Measurements from ENCODE around the gene SH3RF1. TPM values are rescaled to one million over a fixed set of nuclear protein-coding genes. Genes with fewer than 3 reads are reported as not detected.

Gene SH3RF1
- total and polyA plus RNA-seq, 2 of the 8 experiments (the other 6 are each of a cell fraction or from before 2014, with no cell fraction given) = 6.9 to 15.1 TPM

GRCh38 chr4:169184236-169184635 lies 86.5 kb downstream of the SH3RF1 start:
- FAIRE-seq (no peak), DNase-seq (ENCODE audit: low read depth in 1 of 2, low spot score in 2 of 2) (no peak)
- ChIA-PET POLR2A (ENCODE audit: partially characterized antibody) (interaction anchor here (0.6 kb wide), 1 partner anchor 21 kb away, joined by 4 read pairs; no protein-coding TSS in a partner anchor), CTCF (ENCODE audit: partially characterized antibody) (interaction anchor here (0.6 to 0.9 kb wide), 2 partner anchors 10 to 302 kb away, joined by 3 read pairs; no protein-coding TSS in a partner anchor)
- H3K4me3 ChIP-seq (ENCODE audit: extremely low read depth in 1 of 4, insufficient read depth in 2 of 4, low read depth in 3 of 4, low read length in 4 of 4) = no peak overlapping the region
- no peak overlapping the region for H3K27ac ChIP-seq (ENCODE audit: low read depth, low read length)
- no peak overlapping the region for H3K18ac ChIP-seq (ENCODE audit: extremely low read depth, low read length)
- no peak overlapping the region for H3K23ac ChIP-seq (ENCODE audit: insufficient read length)
- no peak overlapping the region for H3K4me2 ChIP-seq (ENCODE audit: insufficient read depth in 1 of 2, low read depth in 2 of 2, low read length in 2 of 2)
- no peak overlapping the region for H2AFZ ChIP-seq (ENCODE audit: low read length)
- no peaks in the 10 kb centered on the region for H3K36me3 ChIP-seq (ENCODE audit: control insufficient read depth in 2 of 4, insufficient read depth in 4 of 4, low read length in 3 of 4)
- 0 out of 4 replicates have a peak, but pooled peaks cover 0 to under 1% of the 10 kb centered on the region in 2 experiments for H3K79me2 ChIP-seq (ENCODE audit: control insufficient read depth in 1 of 2, insufficient read depth in 2 of 2, low read length in 2 of 2)
- H3K9me3 ChIP-seq (ENCODE audit: insufficient read depth in 2 of 2, low read depth in 1 of 2, low read length in 1 of 2) = no peaks in the 10 kb centered on the region
- H3K23me2 ChIP-seq (ENCODE audit: low read depth, low read length) = no peaks in the 10 kb centered on the region
- no peak overlapping the region for H2BK12ac ChIP-seq (ENCODE audit: low read depth, low read length)
- no peak overlapping the region for H2BK20ac ChIP-seq (ENCODE audit: low read length)
- no peak overlapping the region for H4K91ac ChIP-seq (replicated peaks; ENCODE audit: insufficient read length, low read length)
- no peak overlapping the region for H3K4ac ChIP-seq (replicated peaks; ENCODE audit: insufficient read length, low read depth, low read length)
- no peak overlapping the region for H2BK120ac ChIP-seq (replicated peaks; ENCODE audit: low read depth, low read length)
- H4K20me1 ChIP-seq (replicated peaks in 1 of 2; ENCODE audit: control insufficient read depth in 1 of 2, insufficient read depth in 2 of 2, low read length in 2 of 2) = no peaks in the 10 kb centered on the region
- 88% methylated on average over 3 of the region's 3 CpGs; no CpG with 5 or more reads in 1 of the 2 experiments for WGBS, 2 experiments (ENCODE audit: extremely low coverage in 1 of 2, insufficient coverage in 1 of 2, insufficient read length in 1 of 2, insufficient replicate concordance in 2 of 2, low coverage in 1 of 2, low lambda C conversion rate in 2 of 2, missing lambda C conversion rate in 1 of 2)
- H3K27me3 ChIP-seq (replicated peaks in 1 of 4; ENCODE audit: control insufficient read depth in 3 of 4, extremely low read depth in 1 of 4, insufficient read depth in 3 of 4, low read length in 3 of 4) = no peaks in the 10 kb centered on the region
- H3K9ac ChIP-seq (replicated peaks in 1 of 4; ENCODE audit: extremely low read depth in 1 of 4, low read depth in 3 of 4, low read length in 3 of 4) = no peak overlapping the region
- H2BK5ac ChIP-seq (ENCODE audit: low read depth, low read length) = no peak overlapping the region
- no peak overlapping the region for H4K8ac ChIP-seq (ENCODE audit: extremely low read depth, insufficient read depth, low read length)
- TF ChIP-seq SP4 (IDR thresholded peaks at IDR 0.05; ENCODE audit: low read length) = no peak
- no peak for TF ChIP-seq SAP30 (IDR thresholded peaks at IDR 0.05; ENCODE audit: insufficient read depth, insufficient replicate concordance, low read length)
- TF ChIP-seq NANOG (IDR thresholded peaks at IDR 0.05; ENCODE audit: insufficient read depth, low read depth, low read length, poor library complexity, severe bottlenecking) = no peak
- H2AK5ac ChIP-seq (ENCODE audit: low read depth, low read length) = no peak overlapping the region
- no peak overlapping the region for H3K56ac ChIP-seq (replicated peaks; ENCODE audit: insufficient read length, low read depth, low read length)
- no peak overlapping the region for H3K14ac ChIP-seq (ENCODE audit: insufficient read length)
- no peak overlapping the region for H4K5ac ChIP-seq (ENCODE audit: insufficient read length, low read depth, low read length)
- no peak overlapping the region for H2BK15ac ChIP-seq (ENCODE audit: low read length)
- peaks cover 0 to 9% (median 2%) of the 10 kb centered on the region in 4 experiments; a peak in 2 of 7 replicates for H3K4me1 ChIP-seq (replicated peaks in 1 of 4; ENCODE audit: control insufficient read depth in 3 of 4, insufficient read depth in 4 of 4, low read length in 3 of 4)
- H3K79me1 ChIP-seq (ENCODE audit: low read depth, low read length) = peaks cover 4% of the 10 kb centered on the region
